Trophoblast cell (in vitro differentiated cells and primary cell): Measurements from ENCODE around the gene RAB7B.

Source experiments
- DNase-seq, 2 donors: peaks; one replicate each; pipeline ENCODE4 v3.0.0-alpha.2; 2016
- H2AFZ ChIP-seq: 2 replicates; pipeline ENCODE4 v1.6.1; 2013; ENCODE audit warnings: low read length, moderate library complexity, mild to moderate bottlenecking; ENCODE audit not compliant: insufficient read depth, poor library complexity
- H2AK5ac ChIP-seq: 2 replicates; pipeline ENCODE4 v1.6.1; 2013; ENCODE audit warnings: mild to moderate bottlenecking, low read length
- H2BK120ac ChIP-seq: 2 replicates; pipeline ENCODE4 v1.6.1; 2013; ENCODE audit warnings: low read length, mild to moderate bottlenecking, moderate library complexity; ENCODE audit not compliant: insufficient read depth, poor library complexity
- H2BK12ac ChIP-seq: 2 replicates; pipeline ENCODE4 v1.6.1; 2013; ENCODE audit warnings: mild to moderate bottlenecking, low read length, moderate library complexity
- H2BK5ac ChIP-seq: 2 replicates; pipeline ENCODE4 v1.6.1; 2013; ENCODE audit warnings: low read length, low read depth, moderate library complexity, mild to moderate bottlenecking; ENCODE audit not compliant: poor library complexity
- H3K14ac ChIP-seq: 2 replicates; pipeline ENCODE4 v1.6.1; 2013; ENCODE audit warnings: mild to moderate bottlenecking, low read length
- H3K18ac ChIP-seq: 2 replicates; pipeline ENCODE4 v1.6.1; 2013; ENCODE audit warnings: mild to moderate bottlenecking, low read length
- H3K23ac ChIP-seq: 2 replicates; pipeline ENCODE4 v1.6.1; 2013; ENCODE audit warnings: low read length
- H3K27ac ChIP-seq: 2 replicates; pipeline ENCODE4 v1.5.1; 2013; ENCODE audit warnings: low read depth, mild to moderate bottlenecking, inconsistent platforms, low read length, moderate library complexity
- H3K27me3 ChIP-seq: 2 replicates; pipeline ENCODE4 v1.6.1; 2013; ENCODE audit warnings: inconsistent platforms, mild to moderate bottlenecking, low read length, moderate library complexity; ENCODE audit not compliant: insufficient read depth
- H3K36me3 ChIP-seq, 2 experiments: 1 replicate in 1 of 2; 2 replicates in 1 of 2; pipeline ENCODE4 v1.6.1; 2013; ENCODE audit warnings: low read length in 2 of 2, mild to moderate bottlenecking in 2 of 2, moderate library complexity in 1 of 2; ENCODE audit not compliant: insufficient read depth in 2 of 2, control insufficient read depth in 1 of 2
- H3K4ac ChIP-seq: 2 replicates; pipeline ENCODE4 v1.6.1; 2013; ENCODE audit warnings: low read depth, mild to moderate bottlenecking, low read length, moderate library complexity
- H3K4me1 ChIP-seq, 2 experiments: 1 replicate in 1 of 2; 2 replicates in 1 of 2; pipeline ENCODE4 v1.6.1; 2013; ENCODE audit warnings: low read length in 2 of 2, mild to moderate bottlenecking in 2 of 2, moderate library complexity in 1 of 2; ENCODE audit not compliant: insufficient read depth in 2 of 2, control insufficient read depth in 1 of 2
- H3K4me2 ChIP-seq: 2 replicates; pipeline ENCODE4 v1.6.1; 2013; ENCODE audit warnings: inconsistent platforms, mild to moderate bottlenecking, low read length, moderate library complexity
- H3K4me3 ChIP-seq: 2 replicates; pipeline ENCODE4 v1.5.1; 2013; ENCODE audit warnings: mild to moderate bottlenecking, low read depth, low read length, inconsistent platforms
- H3K79me1 ChIP-seq: one replicate; pipeline ENCODE4 v1.6.1; 2013; ENCODE audit warnings: low read length
- H3K79me2 ChIP-seq: 2 replicates; pipeline ENCODE4 v1.6.1; 2013; ENCODE audit warnings: low read length, mild to moderate bottlenecking; ENCODE audit not compliant: control insufficient read depth, insufficient read depth, poor library complexity
- H3K9ac ChIP-seq: 2 replicates; pipeline ENCODE4 v1.6.1; 2013; ENCODE audit warnings: mild to moderate bottlenecking, low read length
- H3K9me3 ChIP-seq: 2 replicates; pipeline ENCODE4 v1.6.1; 2013; ENCODE audit warnings: low read depth, mild to moderate bottlenecking, control low read depth, inconsistent platforms, low read length; ENCODE audit not compliant: insufficient read depth
- H4K12ac ChIP-seq: 2 replicates; pipeline ENCODE4 v1.6.1; 2013; ENCODE audit warnings: low read depth, mild to moderate bottlenecking, low read length, moderate library complexity
- H4K8ac ChIP-seq: 2 replicates; pipeline ENCODE4 v1.6.1; 2013; ENCODE audit warnings: low read depth, mild to moderate bottlenecking, low read length, moderate library complexity
- H4K91ac ChIP-seq: one replicate; pipeline ENCODE4 v1.6.1; 2013; ENCODE audit warnings: low read depth, mild to moderate bottlenecking, low read length, moderate library complexity
- WGBS: extraction: QIAGEN DNeasy Blood & Tissue Kit; methylation state at CpG from one replicate; pipeline ENCODE4 v1.1.7; 2013; ENCODE audit warnings: missing lambda C conversion rate; ENCODE audit not compliant: insufficient read length, insufficient coverage; ENCODE audit errors: extremely low coverage; 5-methylcytosine and 5-hydroxymethylcytosine counted together

Gene RAB7B

GRCh38 chr1:206032380-206033140 lies 29.4 kb upstream of the RAB7B start:
- Histone ChIP-seq H3K79me2 (no peaks in the 10 kb centered on the region), H2BK12ac (no peak overlapping the region), H3K4me1 (no peaks in the 10 kb centered on the region), H3K9me3 (peaks cover 2% of the 10 kb centered on the region), H2AK5ac (no peak overlapping the region), H3K36me3 (no peaks in the 10 kb centered on the region), H3K23ac (no peak overlapping the region), H4K8ac (peak overlapping the region; percentile 19), H3K9ac (no peak overlapping the region), H3K18ac (no peak overlapping the region), H4K12ac (no peak overlapping the region), H3K4me3 (no peak overlapping the region), H4K91ac (no peak overlapping the region), H3K4ac (no peak overlapping the region), H3K27me3 (no peaks in the 10 kb centered on the region), H3K27ac (no peak overlapping the region), H3K4me2 (no peak overlapping the region), H2AFZ (no peak overlapping the region), H2BK5ac (no peak overlapping the region), H3K79me1 (no peaks in the 10 kb centered on the region), H2BK120ac (no peak overlapping the region), H3K14ac (no peak overlapping the region)
- WGBS, result no CpG with 5 or more reads among the region's 5 CpGs
- DNase-seq, result peak in 1 of 2 donors; percentile 74

- no peaks in the 10 kb centered on the region for H3K79me2 ChIP-seq
- H2BK5ac ChIP-seq, result no peak overlapping the region
- H3K79me1 ChIP-seq, result no peaks in the 10 kb centered on the region
- WGBS, result no CpG with 5 or more reads among the region's 4 CpGs
- peaks cover 2% of the 10 kb centered on the region for H3K9me3 ChIP-seq
- no peak overlapping the region for H2BK12ac ChIP-seq
- H3K23ac ChIP-seq, result no peak overlapping the region
- H2AK5ac ChIP-seq, result no peak overlapping the region
- no peaks in the 10 kb centered on the region for H3K36me3 ChIP-seq
- peak; percentile 78 to 87 for DNase-seq
- no peaks in the 10 kb centered on the region for H3K27me3 ChIP-seq
- H4K12ac ChIP-seq, result no peak overlapping the region
- no peak overlapping the region for H4K8ac ChIP-seq
- no peak overlapping the region for H3K4me2 ChIP-seq
- no peak overlapping the region for H3K27ac ChIP-seq
- H2BK120ac ChIP-seq, result no peak overlapping the region
- H3K14ac ChIP-seq, result no peak overlapping the region
- no peak overlapping the region for H3K18ac ChIP-seq
- no peak overlapping the region for H2AFZ ChIP-seq
- H3K4me1 ChIP-seq, result no peaks in the 10 kb centered on the region
- H3K4ac ChIP-seq, result no peak overlapping the region
- no peak overlapping the region for H3K9ac ChIP-seq
- H3K4me3 ChIP-seq, result no peak overlapping the region
- no peak overlapping the region for H4K91ac ChIP-seq
Measured at GRCh38 chr1:206030714-206031113, 27.5 kb upstream of the RAB7B start.

- Histone ChIP-seq H3K4me1 (no peaks in the 10 kb centered on the region), H2AFZ (no peak overlapping the region), H3K4ac (no peak overlapping the region), H2BK5ac (no peak overlapping the region), H3K9me3 (peaks cover 2% of the 10 kb centered on the region), H2BK12ac (no peak overlapping the region), H3K79me1 (no peaks in the 10 kb centered on the region), H3K4me2 (no peak overlapping the region), H2BK120ac (no peak overlapping the region), H3K9ac (no peak overlapping the region), H4K8ac (no peak overlapping the region), H3K79me2 (no peaks in the 10 kb centered on the region), H3K27ac (no peak overlapping the region), H2AK5ac (no peak overlapping the region), H4K91ac (no peak overlapping the region), H4K12ac (no peak overlapping the region), H3K36me3 (no peaks in the 10 kb centered on the region), H3K23ac (no peak overlapping the region), H3K27me3 (no peaks in the 10 kb centered on the region), H3K18ac (no peak overlapping the region), H3K4me3 (no peak overlapping the region), H3K14ac (no peak overlapping the region)
- DNase-seq, result no peak
- no CpG with 5 or more reads among the region's 4 CpGs for WGBS
Measured at GRCh38 chr1:206030191-206030590, 27.0 kb upstream of the RAB7B start.

GRCh38 chr1:206029484-206029883 lies 26.3 kb upstream of the RAB7B start:
- H3K4me3 ChIP-seq, result no peak overlapping the region
- no peaks in the 10 kb centered on the region for H3K79me1 ChIP-seq
- H4K91ac ChIP-seq, result no peak overlapping the region
- no peak overlapping the region for H4K12ac ChIP-seq
- H2AFZ ChIP-seq, result no peak overlapping the region
- no peaks in the 10 kb centered on the region for H3K79me2 ChIP-seq
- no peak overlapping the region for H3K27ac ChIP-seq
- no peak overlapping the region for H2BK5ac ChIP-seq
- no peak overlapping the region for H3K9ac ChIP-seq
- no peak overlapping the region for H3K4ac ChIP-seq
- no peak overlapping the region for H3K18ac ChIP-seq
- H3K14ac ChIP-seq, result no peak overlapping the region
- peaks cover 2% of the 10 kb centered on the region for H3K9me3 ChIP-seq
- H3K4me2 ChIP-seq, result no peak overlapping the region
- peak in 1 of 2 donors; percentile 16 for DNase-seq
- H3K27me3 ChIP-seq, result no peaks in the 10 kb centered on the region
- no peak overlapping the region for H2BK12ac ChIP-seq
- no peak overlapping the region for H2AK5ac ChIP-seq
- H2BK120ac ChIP-seq, result no peak overlapping the region
- no peak overlapping the region for H4K8ac ChIP-seq
- no peak overlapping the region for H3K23ac ChIP-seq
- WGBS, result no CpG with 5 or more reads among the region's 4 CpGs
- H3K4me1 ChIP-seq, result no peaks in the 10 kb centered on the region
- no peaks in the 10 kb centered on the region for H3K36me3 ChIP-seq
